Putamen (tissue), 1 donor: Measurements from ENCODE around the gene UBE2L6.
A peak's percentile ranks its signal among the peaks of the same experiment; 100 is the strongest.
"Not testable (repeated sequence)": the region's sequence is repeated elsewhere in the genome, so short reads cannot be mapped to it uniquely, and the experiment has no call there.

Source experiments
- DNase-seq: peaks from one replicate; pipeline ENCODE4 v3.0.0-alpha.2; 2016; ENCODE audit warnings: low spot score

Gene UBE2L6

DNA sequence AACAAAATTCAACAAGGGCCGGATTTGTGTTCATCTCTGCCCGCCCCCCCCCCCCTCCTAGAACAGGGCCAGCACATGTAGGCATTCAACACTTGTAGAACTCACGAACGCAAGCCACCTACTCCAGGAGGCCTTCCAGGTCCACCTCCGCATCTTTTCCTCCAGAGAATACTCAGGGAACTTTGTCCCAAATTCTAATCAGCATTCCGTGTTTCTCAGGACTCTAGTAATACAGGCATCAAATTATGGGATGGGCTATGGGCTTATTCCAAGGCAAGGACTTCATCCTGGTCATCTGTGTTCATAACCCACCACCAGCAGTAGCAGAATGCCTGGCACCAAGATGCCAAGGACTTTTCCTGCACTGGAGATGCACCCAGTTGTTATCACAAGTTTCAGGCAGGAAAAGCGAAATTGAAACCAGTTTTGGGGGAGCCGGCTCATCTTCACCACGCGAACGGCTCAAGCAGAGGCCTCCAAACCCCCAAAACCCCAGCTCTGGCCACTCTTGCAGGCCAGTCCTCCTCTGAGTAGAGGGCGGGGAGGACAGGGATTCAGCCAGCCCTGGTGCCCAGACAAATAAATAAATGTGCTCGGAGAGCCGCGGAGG, 462 bp downstream of the UBE2L6 start:
- no peak for DNase-seq

DNA sequence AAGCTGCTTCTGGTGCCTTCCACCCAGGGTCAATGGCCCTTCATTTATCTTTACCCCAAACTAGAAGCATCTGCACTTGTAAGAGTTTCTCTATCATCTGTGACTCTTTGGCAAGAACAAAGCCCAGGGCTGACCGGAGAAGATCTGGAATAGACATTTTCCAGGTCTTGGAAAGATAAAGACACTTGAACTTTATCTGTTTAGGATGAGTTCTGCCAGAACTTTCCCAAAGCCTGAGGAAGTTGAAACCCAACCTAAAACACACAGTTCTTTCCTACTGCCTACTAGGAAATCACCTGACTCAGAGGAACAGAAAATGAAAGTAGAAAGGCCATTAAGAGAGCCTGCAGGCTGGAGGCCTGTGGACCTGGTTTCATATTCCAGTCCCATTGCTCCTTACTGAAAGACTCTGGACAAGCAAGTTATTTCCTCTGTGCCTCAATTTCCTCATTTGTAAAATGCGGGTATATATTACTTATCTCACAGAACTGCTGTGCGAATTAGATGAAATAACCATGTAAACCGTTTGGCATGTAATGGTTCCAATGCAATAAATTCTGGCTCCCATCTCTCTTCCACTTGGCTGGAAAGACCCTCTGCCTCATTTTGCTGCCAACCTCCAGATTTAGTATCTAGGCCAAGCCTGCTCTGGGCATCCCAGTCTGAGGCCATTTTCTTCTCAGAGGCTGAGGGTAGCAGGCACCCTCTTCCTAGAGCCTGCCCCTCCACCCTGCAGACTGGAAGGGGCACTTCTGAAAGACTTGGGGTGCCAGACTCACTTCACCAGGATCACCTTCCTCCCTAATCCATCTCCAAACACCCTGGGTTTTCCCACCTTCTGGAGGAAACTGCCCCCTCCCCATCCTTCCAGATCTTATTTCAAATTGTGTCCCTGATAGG, 1.2 kb downstream of the UBE2L6 start:
- peak; percentile 63 for DNase-seq

DNA sequence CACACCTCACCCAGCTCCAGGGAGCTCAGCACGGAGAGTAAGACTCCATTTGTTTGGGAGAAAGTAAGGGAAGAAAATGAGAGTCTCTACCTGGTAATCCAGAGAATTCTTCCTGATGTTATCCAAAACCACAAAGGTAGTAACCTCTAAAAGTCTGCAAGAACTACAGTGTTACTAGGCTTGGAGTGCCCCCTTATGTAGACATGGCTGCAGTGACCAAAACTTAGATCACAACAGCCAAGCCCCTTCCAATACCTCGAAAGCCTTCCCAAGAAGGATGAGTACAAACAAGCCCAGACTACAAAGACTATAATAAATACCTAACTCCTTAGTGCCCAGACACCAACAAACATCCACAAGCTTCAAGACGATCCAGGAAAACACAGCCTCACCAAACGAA, 4.9 kb downstream of the UBE2L6 start:
- no peak for DNase-seq

- DNase-seq: no peak
Observed at GRCh38 chr11:57560146-57560545, 7.3 kb downstream of the UBE2L6 start.

GRCh38 chr11:57556041-57556440, 11.4 kb downstream of the UBE2L6 start:
- no peak for DNase-seq

DNA sequence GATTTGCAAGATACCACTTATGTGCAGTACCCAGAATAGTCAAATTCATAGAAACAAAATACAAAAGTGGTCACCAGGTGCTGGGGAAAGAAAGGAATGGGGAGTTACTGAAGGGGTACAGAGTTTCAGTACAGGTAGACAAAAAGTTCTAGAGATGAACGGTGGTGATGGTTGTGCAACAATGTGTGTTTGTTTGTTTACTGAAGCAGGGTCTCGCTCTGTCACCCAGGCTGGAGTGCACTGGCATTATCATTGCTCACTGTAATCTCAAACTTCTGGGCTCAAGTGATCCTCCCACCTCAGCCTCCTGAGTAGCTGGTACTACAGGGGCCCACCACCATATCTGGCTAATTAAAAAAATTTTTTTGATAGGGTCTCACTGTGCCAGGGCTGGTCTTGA, 12.1 kb downstream of the UBE2L6 start:
- DNase-seq: no peak

- no peak for DNase-seq
Observed at GRCh38 chr11:57552479-57552878, 15.0 kb downstream of the UBE2L6 start.

GRCh38 chr11:57551941-57552340, 15.5 kb downstream of the UBE2L6 start:
- no peak for DNase-seq

- no peak for DNase-seq
Observed at GRCh38 chr11:57549983-57550382, 17.5 kb downstream of the UBE2L6 start.

DNA sequence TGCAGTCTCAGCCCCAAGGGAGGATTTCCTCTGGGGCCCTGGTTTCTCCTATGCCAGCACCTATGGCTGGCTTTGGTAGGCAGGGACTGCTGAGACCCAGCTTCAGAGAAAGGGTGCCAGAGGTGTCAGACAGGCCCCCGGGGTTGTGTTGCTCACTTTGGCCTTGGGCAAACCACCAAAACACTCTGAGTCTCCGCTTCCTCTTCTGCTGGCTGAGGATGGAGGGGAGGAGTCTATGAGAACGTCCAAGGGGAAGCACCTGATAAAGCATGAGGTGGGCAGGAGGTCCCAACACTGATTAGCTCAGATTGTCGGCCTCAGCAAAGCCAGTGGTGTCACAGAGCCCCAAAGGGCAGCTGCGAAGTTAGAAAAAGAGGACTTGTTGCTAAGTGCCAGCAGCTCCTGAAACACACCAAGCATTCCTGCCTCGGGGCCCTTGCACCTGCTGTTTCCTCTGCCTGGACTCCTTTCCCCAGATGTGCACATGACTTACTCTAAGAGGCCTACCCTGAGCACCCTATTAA, 19.6 kb downstream of the UBE2L6 start:
- DNase-seq: no peak

GRCh38 chr11:57546869-57547475, 20.5 kb downstream of the UBE2L6 start:
- no peak for DNase-seq

DNA sequence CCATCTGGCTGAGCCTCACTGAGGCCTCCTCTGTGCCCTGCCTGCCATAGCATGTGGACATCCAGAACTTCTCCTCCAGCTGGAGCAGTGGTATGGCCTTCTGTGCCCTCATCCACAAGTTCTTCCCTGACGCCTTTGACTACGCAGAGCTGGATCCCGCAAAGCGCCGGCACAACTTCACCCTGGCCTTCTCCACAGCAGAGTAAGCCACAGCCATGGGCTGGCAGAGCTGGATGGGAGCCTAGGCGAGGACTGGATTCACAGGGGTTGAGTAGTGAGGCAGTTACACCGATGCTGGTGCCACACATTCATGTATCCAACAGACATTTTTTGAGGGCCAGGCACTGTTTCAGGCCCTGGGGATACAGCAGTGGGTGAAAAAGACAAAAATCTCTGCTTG, 21.0 kb downstream of the UBE2L6 start:
- no peak for DNase-seq

GRCh38 chr11:57545883-57546282, 21.6 kb downstream of the UBE2L6 start:
- no peak for DNase-seq

DNA sequence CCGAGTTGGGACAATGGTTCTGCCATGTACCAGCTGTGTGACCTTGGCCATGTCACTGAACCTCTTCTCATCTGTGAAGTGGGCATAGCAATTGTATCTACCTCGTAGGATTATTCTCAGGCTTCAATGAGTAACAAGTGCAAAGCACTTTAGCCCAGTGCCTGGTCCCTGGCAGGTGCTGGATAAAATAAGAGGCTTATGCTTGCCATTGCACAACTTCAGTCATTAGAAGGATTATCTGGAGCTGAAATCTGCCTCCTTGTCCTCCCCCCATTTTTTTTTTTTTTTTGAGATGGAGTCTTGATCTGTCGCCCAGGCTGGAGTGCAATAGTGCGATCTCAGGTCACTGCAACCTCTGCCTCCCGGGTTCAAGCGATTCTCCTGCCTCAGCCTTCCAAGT, 22.9 kb downstream of the UBE2L6 start:
- no peak for DNase-seq

- DNase-seq: no peak
Observed at GRCh38 chr11:57543593-57543992, 23.9 kb downstream of the UBE2L6 start.

DNA sequence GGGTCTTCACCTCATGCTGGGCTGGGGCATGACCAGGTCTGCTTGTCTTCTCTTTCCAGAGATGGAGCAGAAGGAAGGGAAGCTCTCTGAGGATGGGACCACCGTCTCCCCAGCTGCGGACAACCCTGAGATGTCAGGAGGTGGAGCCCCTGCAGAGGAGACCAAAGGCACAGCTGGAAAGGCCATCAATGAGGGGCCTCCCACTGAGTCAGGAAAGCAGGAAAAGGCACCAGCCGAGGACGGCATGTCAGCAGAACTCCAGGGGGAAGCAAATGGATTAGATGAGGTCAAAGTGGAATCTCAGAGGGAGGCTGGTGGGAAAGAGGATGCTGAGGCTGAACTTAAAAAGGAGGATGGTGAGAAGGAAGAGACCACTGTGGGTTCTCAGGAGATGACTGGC, 24.9 kb downstream of the UBE2L6 start:
- DNase-seq: no peak

GRCh38 chr11:57541169-57541568, 26.3 kb downstream of the UBE2L6 start:
- no peak for DNase-seq

GRCh38 chr11:57539342-57539741, 28.1 kb downstream of the UBE2L6 start:
- no peak for DNase-seq

DNA sequence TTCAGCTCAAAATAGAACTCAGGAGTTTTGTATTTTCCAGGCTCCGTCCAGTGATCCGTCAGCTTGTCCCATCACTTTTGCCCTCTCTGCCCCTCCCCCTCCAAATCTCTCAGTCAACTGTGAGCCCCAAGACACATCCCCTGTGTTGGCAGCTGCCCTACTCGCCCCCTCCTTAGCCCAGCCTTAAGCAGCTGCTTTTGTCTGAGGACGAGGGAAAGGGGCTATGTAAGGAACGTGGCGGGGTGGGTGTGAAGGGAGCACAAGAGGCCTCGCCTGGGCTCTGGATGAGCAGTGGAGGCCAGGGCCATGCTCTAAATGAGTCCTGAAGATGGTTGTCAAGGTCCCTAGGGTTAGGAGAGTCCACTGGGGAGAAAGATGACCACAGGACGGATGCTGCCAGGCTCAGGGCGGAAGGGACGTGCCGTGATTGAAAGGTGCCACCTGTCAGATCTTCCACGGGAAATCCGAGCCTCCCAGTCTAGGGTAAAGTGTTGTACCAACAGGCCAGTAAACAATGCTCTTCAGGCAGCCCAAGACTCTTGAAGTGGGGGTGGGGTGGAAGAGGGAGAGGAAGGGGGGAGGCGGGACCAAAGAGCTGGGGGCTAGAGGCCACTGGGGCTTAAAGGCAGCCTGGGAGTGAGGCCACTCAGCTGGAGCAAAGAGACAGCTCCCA, 30.4 kb downstream of the UBE2L6 start, which contains the start of gene SMTNL1:
Gene SMTNL1, plus strand, starts transcription at position 649 of the 673 bp plus-strand sequence. CDS start 5,048 bp downstream, outside the sequence.
- DNase-seq: no peak

GRCh38 chr11:57534449-57534848, 33.0 kb downstream of the UBE2L6 start:
- DNase-seq: not testable (repeated sequence)

DNA sequence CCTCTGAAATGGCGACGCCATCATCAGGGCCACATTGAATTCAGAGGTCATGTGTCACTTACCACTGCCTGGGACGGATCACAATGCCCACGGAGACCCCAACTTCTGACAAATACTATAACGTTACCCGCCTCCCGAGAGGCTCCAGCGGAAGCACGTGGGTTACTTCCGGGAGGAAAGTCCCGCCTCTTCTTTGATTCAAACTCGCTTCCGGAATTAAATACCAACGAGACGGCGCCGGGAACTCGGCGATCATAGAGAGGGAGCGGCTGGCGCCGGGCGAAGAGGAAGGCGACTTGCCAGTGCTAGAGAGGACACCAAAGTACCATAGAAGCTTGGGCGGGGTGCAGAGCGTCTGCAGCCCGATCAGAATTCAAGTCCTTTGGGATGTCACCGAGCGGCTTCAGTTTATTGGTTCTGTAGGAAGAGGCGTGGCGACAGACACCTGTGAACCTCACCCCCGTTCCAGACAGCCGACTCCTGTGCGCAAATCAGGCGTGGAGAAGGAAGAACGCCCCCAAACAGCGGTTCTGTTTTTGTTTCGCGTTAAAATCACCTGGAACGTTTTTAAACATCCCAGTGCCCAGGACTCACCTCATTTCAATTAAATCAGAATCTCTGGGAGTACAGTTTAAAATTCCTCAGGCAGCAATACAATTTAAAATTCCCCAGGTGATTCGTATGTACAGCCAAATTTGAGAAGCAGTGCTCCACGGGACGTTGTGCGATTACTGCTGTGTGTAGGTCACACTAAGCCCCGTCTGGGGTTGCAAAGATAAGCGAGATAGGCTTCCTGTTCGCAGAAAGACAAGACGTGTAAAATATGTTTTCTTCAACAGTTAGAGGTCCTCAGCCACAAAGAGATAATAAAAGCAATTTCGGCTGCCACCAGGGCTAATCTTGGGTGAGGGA, 36.6 kb downstream of the UBE2L6 start, which contains the start of gene TIMM10:
Gene TIMM10, minus strand, starts transcription at position 159 of the 912 bp plus-strand sequence. CDS start 565 bp downstream, outside the sequence.
- DNase-seq: peak; percentile 98
